ENCODE data around the gene ISCA2. TPM values are rescaled to one million over a fixed set of nuclear protein-coding genes. Genes with fewer than 3 reads are reported as not detected.

Gene ISCA2
- total and polyA plus RNA-seq, 9 of the 15 experiments (the other 6 are each of a cell fraction or from before 2014, with no cell fraction given), result 5.0 to 36.7 (median 18.1) TPM

GRCh38 chr14:74502236-74503019, 8.9 kb downstream of the ISCA2 start:
- WGBS (ENCODE audit: insufficient coverage, low coverage, missing lambda C conversion rate), result 7% methylated on average over 6 of the region's 21 CpGs
- Histone ChIP-seq H3K9me3 (replicated peaks; ENCODE audit: control insufficient read depth, insufficient read depth, low read depth, low read length) (no peaks in the 10 kb centered on the region), H3K27me3 (ENCODE audit: control insufficient read depth in 2 of 2, insufficient read depth in 2 of 2, low read length in 2 of 2) (peaks cover 0 to 33% of the 10 kb centered on the region in 2 experiments; a peak in 2 of 5 replicates), H3K4me1 (replicated peaks in 1 of 2; ENCODE audit: control insufficient read depth in 2 of 2, insufficient read depth in 2 of 2, low read length in 2 of 2) (peaks cover 0 to 7% of the 10 kb centered on the region in 2 experiments; a peak in 1 of 5 replicates), H3K79me2 (ENCODE audit: control insufficient read depth, insufficient read depth, low read length) (no peaks in the 10 kb centered on the region), H4K20me1 (replicated peaks; ENCODE audit: control insufficient read depth, insufficient read depth, low read length) (no peaks in the 10 kb centered on the region; the same call in 1 of the 2 replicates), H3K9me1 (ENCODE audit: control insufficient read depth, insufficient read depth, low read length) (no peaks in the 10 kb centered on the region), H3K36me3 (ENCODE audit: control insufficient read depth, insufficient read depth, low read length) (no peaks in the 10 kb centered on the region), H3K4me3 (no peak overlapping the region), H3K9ac (ENCODE audit: insufficient read depth in 1 of 2, low read depth in 2 of 2, low read length in 2 of 2) (no peak overlapping the region), H3K4me2 (ENCODE audit: insufficient read depth, low read length) (no peak overlapping the region), H2AFZ (ENCODE audit: low read depth, low read length) (no peak overlapping the region), H3K27ac (ENCODE audit: extremely low read depth, low read depth, low read length) (no peak overlapping the region)
- peak; percentile 27 to 52 (median 34) for DNase-seq (ENCODE audit: extremely low read depth in 1 of 4, low spot score in 3 of 4)
- POLR2A ChIA-PET, result interaction anchor here (0.6 to 0.9 kb wide), 2 partner anchors 9 to 45 kb away, joined by 3 read pairs; partner anchors contain the start of genes ISCA2 and NPC2
- peak; percentile 54 to 70 (median 61) for TF ChIP-seq CTCF (IDR thresholded peaks at IDR 0.05 in 2 of 3, conservative IDR thresholded peaks at IDR 0.05 in 1 of 3; ENCODE audit: insufficient read depth in 2 of 3, low read depth in 1 of 3, low read length in 3 of 3)
- TF ChIP-seq CREB3L1 (IDR thresholded peaks at IDR 0.05; ENCODE audit: borderline replicate concordance, low read depth), result no peak
- no peak for TF ChIP-seq EGR1 (conservative IDR thresholded peaks at IDR 0.05)
- peak in 1 of 2 experiments; percentile 28; a peak in 1 of 4 replicates for TF ChIP-seq RAD21 (CRISPR knock-in tag; conservative IDR thresholded peaks at IDR 0.05 in 1 of 2, IDR thresholded peaks at IDR 0.05 in 1 of 2)
- peak; percentile 36 for TF ChIP-seq CTCFL (IDR thresholded peaks at IDR 0.05; ENCODE audit: borderline replicate concordance, insufficient read depth, low read depth, low read length, poor library complexity, severe bottlenecking)
- CTCF ChIA-PET (ENCODE audit: low intra/inter-chr PET ratio), result interaction anchor here (1.3 kb wide), 1 partner anchor 302 kb away, joined by 4 read pairs; no protein-coding TSS in a partner anchor
- in situ Hi-C loops (cut with MboI) (no loop called here), intact Hi-C loops (cut with micrococcal nuclease) (loop anchor here (5.0 kb wide), 1 partner anchor 300 kb away; no protein-coding TSS in a partner anchor)
- ATAC-seq, result peak; percentile 89
- no TSS peak for BruUV-seq (replicated peaks)
- peak; percentile 46 for FAIRE-seq

All from K562 (cell line).